HG03342 (cell line): ENCODE data around the gene ADIPOQ.
A peak's percentile ranks its signal among the peaks of the same experiment; 100 is the strongest.
"Not testable (repeated sequence)": the region's sequence is repeated elsewhere in the genome, so short reads cannot be mapped to it uniquely, and the experiment has no call there.

ENCODE experiments used
- ATAC-seq: cut with Tn5 transposase; IDR thresholded peaks from one replicate; pipeline ENCODE4 v1.9.1; 2021; ENCODE audit warnings: mild to moderate bottlenecking, moderate library complexity; ENCODE audit not compliant: unreplicated experiment

The ADIPOQ gene

DNA sequence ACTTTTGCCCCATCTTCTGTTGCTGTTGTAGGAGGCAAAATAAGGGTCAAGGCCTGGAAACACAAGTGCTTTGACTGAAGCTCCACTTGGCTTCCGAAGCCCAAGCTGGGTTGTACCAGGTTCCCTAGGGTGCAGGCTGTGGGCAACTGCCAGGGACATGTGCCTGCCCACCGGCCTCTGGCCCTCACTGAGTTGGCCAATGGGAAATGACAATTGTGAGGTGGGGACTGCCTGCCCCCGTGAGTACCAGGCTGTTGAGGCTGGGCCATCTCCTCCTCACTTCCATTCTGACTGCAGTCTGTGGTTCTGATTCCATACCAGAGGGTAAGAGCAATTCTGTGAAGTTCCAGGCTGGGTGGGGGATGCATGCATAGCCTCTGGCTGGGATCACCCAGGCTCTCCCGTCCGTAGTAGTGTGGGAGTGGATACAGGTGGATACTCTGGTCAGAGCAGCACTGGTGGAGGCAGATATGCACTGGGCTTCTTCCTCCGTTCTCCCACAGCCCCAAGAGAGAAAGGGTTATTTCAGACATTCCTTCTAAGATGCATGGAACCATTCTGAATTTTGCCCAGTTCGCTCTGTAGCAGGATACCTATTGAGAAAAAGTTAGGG, at the start of gene ADIPOQ:
Gene ADIPOQ (plus strand): TSS at position 285 of the 613 bp plus-strand sequence. CDS start 10,349 bp downstream, outside the sequence.
- ATAC-seq: no peak

DNA sequence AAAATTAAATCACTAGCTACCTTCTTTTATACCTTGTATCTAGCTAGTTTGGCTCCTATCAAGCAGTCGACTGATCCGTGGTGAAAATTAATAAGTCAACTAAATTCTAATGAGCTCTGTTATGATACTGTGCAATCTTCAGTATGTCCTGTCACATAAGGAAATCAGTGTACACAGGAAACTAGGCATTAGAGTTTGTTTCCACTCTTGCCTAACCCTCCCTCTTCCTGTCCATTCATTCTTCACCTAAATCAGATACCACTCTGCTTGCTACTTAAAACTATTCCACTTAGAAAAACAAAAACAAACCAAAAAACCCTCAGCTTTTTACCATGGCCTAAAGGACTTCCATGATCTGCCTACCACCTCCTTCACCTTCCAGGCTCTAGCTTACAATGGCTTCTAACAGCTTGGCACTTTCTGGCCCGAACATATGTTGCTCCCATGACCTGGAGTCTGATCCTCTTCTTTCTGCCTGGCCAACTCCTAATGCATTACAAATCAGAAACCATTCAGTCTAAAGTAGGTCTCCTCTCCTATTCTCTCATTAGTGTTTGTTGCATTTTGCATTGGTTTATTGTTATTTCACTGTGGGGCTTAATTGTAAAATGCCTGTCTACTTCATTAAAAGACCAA, 44.2 kb upstream of the ADIPOQ start:
- no peak for ATAC-seq

GRCh38 chr3:186800285-186800684, 42.2 kb upstream of the ADIPOQ start:
- no peak for ATAC-seq

- no peak for ATAC-seq
Observed at GRCh38 chr3:186802701-186803100, 39.8 kb upstream of the ADIPOQ start.

- not testable (repeated sequence) for ATAC-seq
Observed at GRCh38 chr3:186803447-186803846, 39.1 kb upstream of the ADIPOQ start.

- ATAC-seq: peak; percentile 90
Observed at GRCh38 chr3:186806089-186807055, 36.1 kb upstream of the ADIPOQ start, which contains the start of gene RFC4. RFC4 (minus strand) TSS chr3:186806482; CDS start chr3:186804713, 1,769 bp downstream.

GRCh38 chr3:186807231-186807630, 35.3 kb upstream of the ADIPOQ start:
- no peak for ATAC-seq

DNA sequence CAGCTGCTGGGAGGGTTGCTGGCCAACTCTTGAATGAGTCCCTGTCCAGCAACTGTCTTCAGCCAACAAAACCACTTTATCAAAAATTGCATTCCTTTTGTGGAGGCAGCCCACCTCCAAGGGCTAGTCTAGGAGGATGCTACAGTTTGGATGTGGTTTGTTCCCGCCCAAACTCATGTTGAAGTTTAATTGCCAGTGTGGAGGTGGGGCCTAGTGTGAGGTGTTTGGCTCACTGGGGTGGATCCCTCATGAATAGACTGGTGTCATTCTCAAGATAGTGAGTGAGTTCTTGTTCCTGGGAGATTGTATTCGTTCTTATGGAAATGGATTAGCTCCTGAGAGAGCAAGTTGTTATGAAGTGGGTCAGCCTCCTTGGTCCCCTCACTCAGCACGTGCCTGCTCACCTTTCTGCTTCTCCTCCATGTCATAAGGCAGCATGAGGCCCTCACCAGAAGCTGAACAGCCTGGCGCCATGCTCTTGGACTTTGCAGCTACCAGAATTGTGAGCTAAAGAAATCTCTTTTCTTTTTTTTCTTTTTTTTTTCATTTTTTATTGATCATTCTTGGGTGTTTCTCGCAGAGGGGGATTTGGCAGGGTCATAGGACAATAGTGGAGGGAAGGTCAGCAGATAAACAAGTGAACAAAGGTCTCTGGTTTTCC, 32.0 kb upstream of the ADIPOQ start:
- no peak for ATAC-seq

DNA sequence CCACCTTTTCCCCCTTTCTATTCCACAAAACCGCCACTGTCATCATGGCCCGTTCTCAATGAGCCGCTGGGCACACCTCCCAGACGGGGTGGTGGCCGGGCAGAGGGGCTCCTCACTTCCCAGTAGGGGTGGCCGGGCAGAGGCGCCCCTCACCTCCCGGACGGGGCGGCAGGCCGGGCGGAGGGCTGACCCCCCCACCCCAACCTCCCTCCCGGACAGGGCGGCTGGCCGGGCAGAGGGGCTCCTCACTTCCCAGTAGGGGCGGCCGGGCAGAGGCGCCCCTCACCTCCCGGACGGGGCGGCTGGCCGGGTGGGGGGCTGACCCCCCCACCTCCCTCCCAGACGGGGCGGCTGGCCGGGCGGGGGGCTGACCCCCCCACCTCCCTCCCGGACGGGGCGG, 31.2 kb upstream of the ADIPOQ start:
- not testable (repeated sequence) for ATAC-seq

GRCh38 chr3:186814100-186814499, 28.4 kb upstream of the ADIPOQ start:
- ATAC-seq: no peak

DNA sequence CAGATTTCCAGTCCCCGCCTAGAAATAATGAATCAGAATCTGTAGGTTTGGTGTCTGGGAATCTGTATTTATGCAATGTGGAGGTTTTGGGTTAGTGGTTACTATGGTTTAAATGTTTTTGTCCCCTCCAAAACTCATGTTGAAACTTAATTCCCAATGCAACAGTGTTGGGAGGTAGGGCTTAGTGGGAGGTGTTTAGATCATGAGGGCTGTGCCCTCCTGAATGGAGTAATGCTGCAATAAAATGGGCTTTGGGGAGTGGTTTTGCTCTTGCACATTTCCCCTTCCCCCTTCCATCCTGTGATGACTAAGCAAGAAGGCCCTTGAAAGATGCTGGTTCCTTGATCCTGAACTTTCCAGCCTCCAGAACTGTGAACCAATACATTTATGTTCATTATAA, 27.1 kb upstream of the ADIPOQ start:
- ATAC-seq: no peak

- no peak for ATAC-seq
Observed at GRCh38 chr3:186818516-186818915, 24.0 kb upstream of the ADIPOQ start.

DNA sequence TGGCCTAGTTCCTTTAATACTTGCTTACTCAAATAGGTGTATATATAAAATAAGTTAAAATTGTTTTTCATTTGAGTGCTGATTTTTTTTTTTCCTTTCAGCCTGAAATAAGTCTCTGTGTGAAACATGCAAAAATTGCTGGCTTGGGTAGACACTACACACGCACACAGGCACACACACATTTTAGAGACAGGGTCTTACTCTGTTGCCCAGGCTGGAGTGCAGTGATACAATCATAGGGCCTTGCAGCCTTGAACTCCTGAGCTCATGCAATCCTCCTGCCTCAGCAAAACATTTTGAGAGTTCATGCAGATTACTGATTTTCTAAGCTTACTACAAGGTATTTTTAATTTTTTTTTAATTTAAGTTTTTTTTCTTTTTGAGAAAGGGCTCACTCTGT, 23.6 kb upstream of the ADIPOQ start:
- no peak for ATAC-seq

DNA sequence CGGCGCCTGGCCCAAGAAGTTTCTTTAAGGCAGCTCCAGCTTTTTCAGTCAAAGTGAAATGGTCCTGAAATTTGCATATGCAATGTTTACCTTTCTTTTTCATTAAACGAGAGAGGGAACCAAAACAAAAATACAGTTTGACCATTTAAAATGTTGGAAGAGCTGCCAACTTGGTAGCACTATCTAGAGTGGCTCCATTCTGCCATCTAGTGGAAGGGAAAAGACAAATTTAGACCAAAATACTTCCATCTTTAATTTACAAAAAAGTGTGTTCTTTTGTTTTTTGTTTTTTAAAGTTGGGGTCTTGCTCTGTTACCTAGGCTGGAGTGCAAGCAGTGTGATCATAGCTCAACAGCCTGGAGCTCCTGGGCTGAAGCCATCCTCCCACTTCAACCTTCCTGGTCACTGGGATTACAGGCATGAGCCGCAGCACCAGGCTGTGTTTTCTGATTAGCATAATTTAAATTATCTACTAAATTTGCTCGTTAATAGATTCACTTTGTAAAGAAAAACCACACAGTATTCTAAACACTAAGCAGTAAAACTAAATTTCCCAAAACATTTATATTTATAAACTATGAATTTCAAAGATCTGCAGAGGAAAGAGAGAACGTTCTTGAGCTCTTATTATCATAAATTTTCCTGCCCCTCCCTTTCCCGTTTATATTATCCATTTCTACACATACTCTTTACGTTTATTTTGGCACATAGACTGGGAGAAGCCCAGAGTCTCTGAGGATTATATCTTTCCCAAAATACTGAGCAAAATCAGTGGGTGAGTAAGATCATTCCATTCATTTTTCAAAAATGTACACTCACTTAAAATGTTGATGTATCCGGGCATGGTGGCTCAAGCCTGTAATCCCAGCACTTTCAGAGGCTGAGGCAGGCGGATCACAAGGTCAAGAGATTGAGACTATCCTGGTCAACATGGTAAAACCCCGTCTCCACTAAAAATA, 20.8 kb upstream of the ADIPOQ start:
- no peak for ATAC-seq

GRCh38 chr3:186822388-186822759, 20.1 kb upstream of the ADIPOQ start:
- not testable (repeated sequence) for ATAC-seq

- no peak for ATAC-seq
Observed at GRCh38 chr3:186823386-186823785, 19.1 kb upstream of the ADIPOQ start.

- no peak for ATAC-seq
Observed at GRCh38 chr3:186824430-186825139, 17.9 kb upstream of the ADIPOQ start.

- ATAC-seq: no peak
Observed at GRCh38 chr3:186825294-186825821, 17.2 kb upstream of the ADIPOQ start.

- ATAC-seq: no peak
Observed at GRCh38 chr3:186825872-186826409, 16.6 kb upstream of the ADIPOQ start.
